ENCODE measurements around the gene RTL1. TPM values are rescaled to one million over a fixed set of nuclear protein-coding genes. Genes with fewer than 3 reads are reported as not detected.

Gene RTL1
- total RNA-seq, 2 donors from 2014 or later, result 0.80 TPM; not detected in 1

- Histone ChIP-seq H3K27ac (no peak overlapping the region), H3K4me1 (replicated peaks) (no peaks in the 10 kb centered on the region), H3K27me3 (replicated peaks; ENCODE audit: insufficient read depth) (no peaks in the 10 kb centered on the region), H3K36me3 (no peaks in the 10 kb centered on the region), H3K4me3 (no peak overlapping the region), H3K9me3 (no peaks in the 10 kb centered on the region)
- TF ChIP-seq POLR2A (IDR thresholded peaks at IDR 0.05) (no peak), POLR2AphosphoS5 (IDR thresholded peaks at IDR 0.05) (no peak), CTCF (IDR thresholded peaks at IDR 0.05) (no peak)
- 70% methylated on average over 18 of the region's 18 CpGs for WGBS
- intact Hi-C loops (cut with DNase I), result loop anchor here (10.0 kb wide), 1 partner anchor 695 kb away; no protein-coding TSS in a partner anchor
- DNase-seq (ENCODE audit: low spot score), result no peak
These were observed 43.7 kb downstream of the RTL1 start for GRCh38 chr14:100859781-100860180.

- WGBS, result 45% methylated on average over 8 of the region's 8 CpGs
- H3K4me1 ChIP-seq (replicated peaks), result no peaks in the 10 kb centered on the region
- no peak for TF ChIP-seq POLR2A (IDR thresholded peaks at IDR 0.05)
- TF ChIP-seq POLR2AphosphoS5 (IDR thresholded peaks at IDR 0.05), result no peak
- no peak for TF ChIP-seq CTCF (IDR thresholded peaks at IDR 0.05)
- no peaks in the 10 kb centered on the region for H3K27me3 ChIP-seq (replicated peaks; ENCODE audit: insufficient read depth)
- H3K4me3 ChIP-seq, result no peak overlapping the region
- no peak for DNase-seq (ENCODE audit: low spot score)
- H3K27ac ChIP-seq, result no peak overlapping the region
- H3K36me3 ChIP-seq, result no peaks in the 10 kb centered on the region
- H3K9me3 ChIP-seq, result no peaks in the 10 kb centered on the region
- intact Hi-C loops (cut with DNase I), result loop anchor here (10.0 kb wide), 1 partner anchor 696 kb away; no protein-coding TSS in a partner anchor
These were observed 44.7 kb downstream of the RTL1 start for GRCh38 chr14:100858838-100859220.

- Histone ChIP-seq H3K4me3 (no peak overlapping the region), H3K27me3 (replicated peaks; ENCODE audit: insufficient read depth) (no peaks in the 10 kb centered on the region), H3K9me3 (no peaks in the 10 kb centered on the region), H3K36me3 (no peaks in the 10 kb centered on the region), H3K4me1 (replicated peaks) (no peaks in the 10 kb centered on the region), H3K27ac (no peak overlapping the region)
- intact Hi-C loops (cut with DNase I), result loop anchor here (10.0 kb wide), 1 partner anchor 697 kb away; no protein-coding TSS in a partner anchor
- no peak for DNase-seq (ENCODE audit: low spot score)
- TF ChIP-seq POLR2A (IDR thresholded peaks at IDR 0.05) (no peak), POLR2AphosphoS5 (IDR thresholded peaks at IDR 0.05) (no peak), CTCF (IDR thresholded peaks at IDR 0.05) (no peak)
- 61% methylated on average over 17 of the region's 17 CpGs for WGBS
These were observed 45.3 kb downstream of the RTL1 start for GRCh38 chr14:100857923-100858837.

- H3K4me3 ChIP-seq, result no peak overlapping the region
- intact Hi-C loops (cut with DNase I), result loop anchor here (10.0 kb wide), 1 partner anchor 697 kb away; no protein-coding TSS in a partner anchor
- 73% methylated on average over 14 of the region's 14 CpGs for WGBS
- no peak for TF ChIP-seq POLR2AphosphoS5 (IDR thresholded peaks at IDR 0.05)
- TF ChIP-seq CTCF (IDR thresholded peaks at IDR 0.05), result no peak
- no peak for TF ChIP-seq POLR2A (IDR thresholded peaks at IDR 0.05)
- no peaks in the 10 kb centered on the region for H3K9me3 ChIP-seq
- H3K27ac ChIP-seq, result no peak overlapping the region
- no peaks in the 10 kb centered on the region for H3K36me3 ChIP-seq
- no peaks in the 10 kb centered on the region for H3K27me3 ChIP-seq (replicated peaks; ENCODE audit: insufficient read depth)
- no peak for DNase-seq (ENCODE audit: low spot score)
- H3K4me1 ChIP-seq (replicated peaks), result no peaks in the 10 kb centered on the region
These were observed 46.1 kb downstream of the RTL1 start for GRCh38 chr14:100857233-100857922.
